HCT116 (cell line): ENCODE measurements around the gene RNF145. TPM values are rescaled to one million over a fixed set of nuclear protein-coding genes. Genes with fewer than 3 reads are reported as not detected.

ENCODE experiments used
- ATAC-seq: fragments of 200-7000 bp; cut with Tn5 transposase; 2 replicates; pipeline ENCODE4 v1.9.1; 2020; ENCODE audit warnings: mild to moderate bottlenecking, moderate library complexity
- BruUV-seq: library from RNA; stranded (reverse); fragments of 400-500 nt; replicated peaks from 2 replicates; lab custom pipeline; 2021; lab: Mats Ljungman, UMichigan
- CTCF ChIA-PET: fragments of 300-600 bp; sonication (Branson Sonifier 250); formaldehyde crosslinking; loops from one replicate; lab custom pipeline; 2021; ENCODE audit warnings: antibody characterized with exemption; lab: Charles Lee
- POLR2A ChIA-PET: fragments of 300-600, 350-600 bp; sonication (Branson Sonifier 250); formaldehyde crosslinking; loops from one replicate; lab custom pipeline; 2021; ENCODE audit warnings: antibody characterized with exemption; lab: Charles Lee
- RAD21 ChIA-PET, 2 experiments: fragments of 300-600 bp; sonication (Branson Sonifier 250); formaldehyde crosslinking; loops; one replicate each; lab custom pipeline; 2023; ENCODE audit warnings: low total read pairs in 2 of 2; ENCODE audit not compliant: uncharacterized antibody in 2 of 2, unreplicated experiment in 2 of 2, low non-redundant PET in 1 of 2; lab: Charles Lee
- DNase-seq: peaks from one replicate; pipeline ENCODE4 v3.0.0-alpha.2; 2010; ENCODE audit warnings: low read depth, low spot score
- H2AFZ ChIP-seq: fragments of 200-600 bp; shearing (Covaris generic), sonication (generic); 2 replicates; pipeline ENCODE4 v1.6.1; 2017; ENCODE audit warnings: low read depth, mixed run types, mixed read lengths, antibody characterized with exemption, low read length; ENCODE audit not compliant: poor library complexity, severe bottlenecking
- H3K27ac ChIP-seq: 2 replicates; pipeline ENCODE4 v1.5.1; 2012; ENCODE audit warnings: low read depth, low read length
- H3K27me3 ChIP-seq: fragments of 200-600 bp; sonication (generic); 2 replicates; pipeline ENCODE4 v1.6.1; 2016; ENCODE audit warnings: mixed run types, low read length, mixed read lengths; ENCODE audit not compliant: insufficient read depth
- H3K36me3 ChIP-seq, 2 experiments: fragments of 200-500 bp in 1 of 2; fragments of 200-600 bp in 1 of 2; sonication (Bioruptor generic) in 1 of 2; sonication (generic) in 1 of 2; 2 replicates each; pipeline versions ENCODE4 v1.5.1 to v1.6.1; 2014 to 2016; ENCODE audit warnings: low read length in 2 of 2, inconsistent platforms in 1 of 2, mixed read lengths in 1 of 2, mixed run types in 1 of 2; ENCODE audit not compliant: insufficient read depth in 2 of 2, control insufficient read depth in 1 of 2
- H3K4me1 ChIP-seq, 2 experiments: fragments of 200-600 bp in 1 of 2; sonication (generic) in 1 of 2; 2 replicates each; pipeline versions ENCODE4 v1.5.1 to v1.6.1; 2012 to 2017; ENCODE audit warnings: low read length in 2 of 2, inconsistent platforms in 1 of 2, mild to moderate bottlenecking in 1 of 2, mixed read lengths in 1 of 2, mixed run types in 1 of 2, moderate library complexity in 1 of 2; ENCODE audit not compliant: insufficient read depth in 2 of 2, control insufficient read depth in 1 of 2
- H3K4me2 ChIP-seq: fragments of 200-600 bp; sonication (generic); 2 replicates; pipeline ENCODE4 v1.6.1; 2017; ENCODE audit warnings: mixed run types, low read length, mixed read lengths
- H3K4me3 ChIP-seq, 2 experiments: fragments of 200-600 bp in 1 of 2; sonication (generic) in 1 of 2; replicated peaks in 1 of 2; 2 replicates each; pipeline ENCODE4 v1.5.1; 2011 to 2016; ENCODE audit warnings: low read length in 2 of 2, control low read depth in 1 of 2, low read depth in 1 of 2, mild to moderate bottlenecking in 1 of 2, mixed read lengths in 1 of 2, mixed run types in 1 of 2
- H3K79me2 ChIP-seq: fragments of 200-600 bp; sonication (generic); 2 replicates; pipeline ENCODE4 v1.6.1; 2017; ENCODE audit warnings: mild to moderate bottlenecking, mixed run types, low read length, moderate library complexity, mixed read lengths; ENCODE audit not compliant: insufficient read depth
- H3K9ac ChIP-seq: fragments of 200-600 bp; sonication (generic); 2 replicates; pipeline ENCODE4 v1.6.1; 2016; ENCODE audit warnings: low read length, mixed read lengths
- H3K9me2 ChIP-seq: fragments of 200-600 bp; sonication (generic), shearing (Covaris generic); 2 replicates; pipeline ENCODE4 v1.6.1; 2017; ENCODE audit warnings: mixed run types, mild to moderate bottlenecking, moderate library complexity; ENCODE audit not compliant: insufficient read depth
- H3K9me3 ChIP-seq, 2 experiments: fragments of 200-500 bp in 1 of 2; fragments of 200-600 bp in 1 of 2; sonication (Bioruptor generic) in 1 of 2; sonication (generic) in 1 of 2; 2 replicates each; pipeline ENCODE4 v1.6.1; 2014 to 2017; ENCODE audit warnings: low read length in 2 of 2, mixed read lengths in 2 of 2, inconsistent platforms in 1 of 2, low read depth in 1 of 2, mild to moderate bottlenecking in 1 of 2, mixed run types in 1 of 2, moderate library complexity in 1 of 2; ENCODE audit not compliant: control insufficient read depth in 1 of 2, insufficient read depth in 1 of 2
- H4K20me1 ChIP-seq: fragments of 200-600 bp; sonication (generic), shearing (Covaris generic); 2 replicates; pipeline ENCODE4 v1.6.1; 2017; ENCODE audit warnings: mixed run types, mild to moderate bottlenecking, moderate library complexity; ENCODE audit not compliant: insufficient read depth
- CBX3 ChIP-seq: IDR thresholded peaks from 2 replicates; pipeline ENCODE4 v1.6.1; 2012; ENCODE audit warnings: low read depth
- CEBPB ChIP-seq: IDR thresholded peaks from 2 replicates; pipeline ENCODE4 v1.6.1; 2012; ENCODE audit warnings: low read depth
- ELF1 ChIP-seq: IDR thresholded peaks from 2 replicates; pipeline ENCODE4 v1.6.1; 2012; ENCODE audit warnings: low read depth, borderline replicate concordance
- EZH2 ChIP-seq: fragments of 200-600 bp; sonication (generic); IDR thresholded peaks from 2 replicates; pipeline ENCODE4 v1.6.1; 2017; ENCODE audit warnings: antibody characterized with exemption, mixed run types
- EZH2phosphoT487 ChIP-seq: fragments of 200-600 bp; IDR thresholded peaks from 2 replicates; pipeline ENCODE4 v1.6.1; 2018; ENCODE audit warnings: antibody characterized with exemption, borderline replicate concordance
- POLR2A ChIP-seq: IDR thresholded peaks from 2 replicates; pipeline ENCODE4 v1.7.0; 2011; ENCODE audit warnings: borderline replicate concordance; ENCODE audit not compliant: insufficient read depth, insufficient read length; ENCODE audit errors: extremely low read depth
- POLR2AphosphoS5 ChIP-seq: IDR thresholded peaks from 2 replicates; pipeline ENCODE4 v1.6.1; 2011; ENCODE audit warnings: mild to moderate bottlenecking, low read depth, low read length, moderate library complexity
- RAD21 ChIP-seq: IDR thresholded peaks from 2 replicates; pipeline ENCODE4 v1.6.1; 2012; ENCODE audit warnings: low read depth, mild to moderate bottlenecking
- SIN3A ChIP-seq: IDR thresholded peaks from 2 replicates; pipeline ENCODE4 v1.6.1; 2012; ENCODE audit warnings: low read depth
- SP1 ChIP-seq: IDR thresholded peaks from 2 replicates; pipeline ENCODE4 v1.6.1; 2012; ENCODE audit warnings: low read depth
- SRF ChIP-seq: IDR thresholded peaks from 2 replicates; pipeline ENCODE4 v1.6.1; 2012; ENCODE audit warnings: low read depth
- TCF7L2 ChIP-seq: IDR thresholded peaks from 2 replicates; pipeline ENCODE4 v1.7.0; 2011; ENCODE audit warnings: borderline replicate concordance, inconsistent platforms; ENCODE audit not compliant: insufficient read depth, insufficient read length; ENCODE audit errors: extremely low read depth
- YY1 ChIP-seq: IDR thresholded peaks from 2 replicates; pipeline ENCODE4 v1.6.1; 2011; ENCODE audit warnings: low read length, low read depth, moderate library complexity, mild to moderate bottlenecking; ENCODE audit not compliant: insufficient replicate concordance; ENCODE audit errors: extremely low read depth
- ZFX ChIP-seq: fragments of 450-650 bp; IDR thresholded peaks from 2 replicates; pipeline ENCODE4 v1.6.1; 2017
- ZNF274 ChIP-seq: fragments of 200-500 bp; sonication (Bioruptor generic); IDR thresholded peaks from 2 replicates; pipeline ENCODE4 v1.6.1; 2014; ENCODE audit warnings: mild to moderate bottlenecking, low read depth, low read length, inconsistent platforms
- intact Hi-C: fragments of 100-400 bp; cut with micrococcal nuclease; formaldehyde crosslinking; loops from 2 replicates; pipeline ENCODE4 v1.10.0; 2022
- total RNA-seq: library from RNA; stranded (reverse); gene quantifications from one replicate; pipeline ENCODE4 v1.2.1, GENCODE V29; 2021; ENCODE audit not compliant: unreplicated experiment
- TF ChIP-seq, protein P1 (sequence below): IDR thresholded peaks from 2 replicates; pipeline ENCODE4 v1.6.1; 2012; ENCODE audit warnings: low read depth
- TF ChIP-seq, protein P2 (sequence below): IDR thresholded peaks from 2 replicates; pipeline ENCODE4 v1.6.1; 2011; ENCODE audit warnings: mild to moderate bottlenecking, low read length, moderate library complexity; ENCODE audit not compliant: insufficient replicate concordance; ENCODE audit errors: extremely low read depth
- TF ChIP-seq, protein P3 (sequence below): IDR thresholded peaks from 2 replicates; pipeline ENCODE4 v1.6.1; 2012
- TF ChIP-seq, protein P4 (sequence below), 3 experiments: fragments of 200-600 bp in 1 of 3; sonication (generic) in 1 of 3; IDR thresholded peaks in 2 of 3; conservative IDR thresholded peaks in 1 of 3; 2 replicates each; pipeline ENCODE4 v1.5.1; 2012 to 2017; ENCODE audit warnings: low read depth in 2 of 3, low read length in 2 of 3, antibody characterized with exemption in 1 of 3, borderline replicate concordance in 1 of 3, control low read depth in 1 of 3, mild to moderate bottlenecking in 1 of 3, mixed read lengths in 1 of 3, mixed run types in 1 of 3, moderate library complexity in 1 of 3; ENCODE audit not compliant: insufficient read depth in 1 of 3
- TF ChIP-seq, protein P5 (sequence below): IDR thresholded peaks from 2 replicates; pipeline ENCODE4 v1.6.1; 2012

Gene RNF145
- total RNA-seq, 1 experiment from 2014 or later, result 60.6 TPM

DNA sequence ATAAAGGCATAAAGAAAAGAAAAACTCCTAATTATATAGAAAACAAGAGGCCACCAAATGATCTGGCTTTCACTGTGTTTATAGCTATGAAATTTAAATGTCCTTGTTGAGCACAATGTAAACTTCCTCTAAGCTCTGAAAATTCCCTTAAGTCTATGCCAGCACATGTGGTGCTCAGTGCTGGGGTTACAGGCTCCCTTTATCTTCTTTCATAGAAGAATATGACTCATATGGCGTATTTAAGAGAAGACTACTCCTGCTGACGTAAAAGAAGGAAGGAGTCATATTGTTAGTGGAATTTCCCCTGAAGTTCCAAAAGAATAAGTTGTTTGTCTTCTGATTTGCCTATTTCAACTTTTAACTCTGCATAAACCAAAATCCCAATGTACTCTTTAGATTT lies 30.4 kb downstream of the RNF145 start:
- H3K79me2 ChIP-seq, result peaks cover 43% of the 10 kb centered on the region
- peaks cover 2% of the 10 kb centered on the region; the same call in 1 of the 2 replicates for H4K20me1 ChIP-seq
- peaks cover 0 to 18% of the 10 kb centered on the region in 2 experiments; a peak in 2 of 4 replicates for H3K4me1 ChIP-seq
- DNase-seq, result peak; percentile 75
- no peaks in the 10 kb centered on the region for H3K9me3 ChIP-seq
- H3K27ac ChIP-seq, result no peak overlapping the region
- H3K4me2 ChIP-seq, result peak overlapping the region; percentile 34; the same call in 1 of the 2 replicates
- CTCF ChIA-PET, result no interaction called here
- POLR2A ChIA-PET, result no interaction called here
- no peaks in the 10 kb centered on the region for H3K27me3 ChIP-seq
- RAD21 ChIA-PET, result no interaction called here
- no peak overlapping the region for H2AFZ ChIP-seq
- no peaks in the 10 kb centered on the region for H3K36me3 ChIP-seq
- H3K9ac ChIP-seq, result peak overlapping the region; percentile 9; the same call in 1 of the 2 replicates
- no peak overlapping the region for H3K4me3 ChIP-seq
- ATAC-seq, result peak; percentile 79
- H3K9me2 ChIP-seq, result no peaks in the 10 kb centered on the region
- intact Hi-C loops, result loop anchor here (5.0 kb wide), 1 partner anchor 83 kb away; the partner anchor contains the start of gene UBLCP1
- no TSS peak for BruUV-seq
- TF ChIP-seq RAD21 (0 out of 2 replicates have a peak, but pooled peaks have one; percentile 9), ELF1 (no peak), YY1 (no peak), ZNF274 (no peak), SRF (0 out of 2 replicates have a peak, but pooled peaks have one; percentile 13), EZH2 (no peak), POLR2AphosphoS5 (no peak), EZH2phosphoT487 (no peak), POLR2A (no peak), TCF7L2 (no peak), SP1 (peak; percentile 60), CBX3 (peak; percentile 55; the same call in 1 of the 2 replicates), ZFX (no peak), SIN3A (peak; percentile 52; the same call in 1 of the 2 replicates), CEBPB (no peak)
- TF ChIP-seq, protein P1, sequence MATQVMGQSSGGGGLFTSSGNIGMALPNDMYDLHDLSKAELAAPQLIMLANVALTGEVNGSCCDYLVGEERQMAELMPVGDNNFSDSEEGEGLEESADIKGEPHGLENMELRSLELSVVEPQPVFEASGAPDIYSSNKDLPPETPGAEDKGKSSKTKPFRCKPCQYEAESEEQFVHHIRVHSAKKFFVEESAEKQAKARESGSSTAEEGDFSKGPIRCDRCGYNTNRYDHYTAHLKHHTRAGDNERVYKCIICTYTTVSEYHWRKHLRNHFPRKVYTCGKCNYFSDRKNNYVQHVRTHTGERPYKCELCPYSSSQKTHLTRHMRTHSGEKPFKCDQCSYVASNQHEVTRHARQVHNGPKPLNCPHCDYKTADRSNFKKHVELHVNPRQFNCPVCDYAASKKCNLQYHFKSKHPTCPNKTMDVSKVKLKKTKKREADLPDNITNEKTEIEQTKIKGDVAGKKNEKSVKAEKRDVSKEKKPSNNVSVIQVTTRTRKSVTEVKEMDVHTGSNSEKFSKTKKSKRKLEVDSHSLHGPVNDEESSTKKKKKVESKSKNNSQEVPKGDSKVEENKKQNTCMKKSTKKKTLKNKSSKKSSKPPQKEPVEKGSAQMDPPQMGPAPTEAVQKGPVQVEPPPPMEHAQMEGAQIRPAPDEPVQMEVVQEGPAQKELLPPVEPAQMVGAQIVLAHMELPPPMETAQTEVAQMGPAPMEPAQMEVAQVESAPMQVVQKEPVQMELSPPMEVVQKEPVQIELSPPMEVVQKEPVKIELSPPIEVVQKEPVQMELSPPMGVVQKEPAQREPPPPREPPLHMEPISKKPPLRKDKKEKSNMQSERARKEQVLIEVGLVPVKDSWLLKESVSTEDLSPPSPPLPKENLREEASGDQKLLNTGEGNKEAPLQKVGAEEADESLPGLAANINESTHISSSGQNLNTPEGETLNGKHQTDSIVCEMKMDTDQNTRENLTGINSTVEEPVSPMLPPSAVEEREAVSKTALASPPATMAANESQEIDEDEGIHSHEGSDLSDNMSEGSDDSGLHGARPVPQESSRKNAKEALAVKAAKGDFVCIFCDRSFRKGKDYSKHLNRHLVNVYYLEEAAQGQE, result no peak
- TF ChIP-seq, protein P2, sequence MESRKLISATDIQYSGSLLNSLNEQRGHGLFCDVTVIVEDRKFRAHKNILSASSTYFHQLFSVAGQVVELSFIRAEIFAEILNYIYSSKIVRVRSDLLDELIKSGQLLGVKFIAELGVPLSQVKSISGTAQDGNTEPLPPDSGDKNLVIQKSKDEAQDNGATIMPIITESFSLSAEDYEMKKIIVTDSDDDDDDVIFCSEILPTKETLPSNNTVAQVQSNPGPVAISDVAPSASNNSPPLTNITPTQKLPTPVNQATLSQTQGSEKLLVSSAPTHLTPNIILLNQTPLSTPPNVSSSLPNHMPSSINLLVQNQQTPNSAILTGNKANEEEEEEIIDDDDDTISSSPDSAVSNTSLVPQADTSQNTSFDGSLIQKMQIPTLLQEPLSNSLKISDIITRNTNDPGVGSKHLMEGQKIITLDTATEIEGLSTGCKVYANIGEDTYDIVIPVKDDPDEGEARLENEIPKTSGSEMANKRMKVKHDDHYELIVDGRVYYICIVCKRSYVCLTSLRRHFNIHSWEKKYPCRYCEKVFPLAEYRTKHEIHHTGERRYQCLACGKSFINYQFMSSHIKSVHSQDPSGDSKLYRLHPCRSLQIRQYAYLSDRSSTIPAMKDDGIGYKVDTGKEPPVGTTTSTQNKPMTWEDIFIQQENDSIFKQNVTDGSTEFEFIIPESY, result no peak
- TF ChIP-seq, protein P3, sequence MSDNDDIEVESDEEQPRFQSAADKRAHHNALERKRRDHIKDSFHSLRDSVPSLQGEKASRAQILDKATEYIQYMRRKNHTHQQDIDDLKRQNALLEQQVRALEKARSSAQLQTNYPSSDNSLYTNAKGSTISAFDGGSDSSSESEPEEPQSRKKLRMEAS, result peak; percentile 44; the same call in 1 of the 2 replicates
- TF ChIP-seq, protein P4, sequence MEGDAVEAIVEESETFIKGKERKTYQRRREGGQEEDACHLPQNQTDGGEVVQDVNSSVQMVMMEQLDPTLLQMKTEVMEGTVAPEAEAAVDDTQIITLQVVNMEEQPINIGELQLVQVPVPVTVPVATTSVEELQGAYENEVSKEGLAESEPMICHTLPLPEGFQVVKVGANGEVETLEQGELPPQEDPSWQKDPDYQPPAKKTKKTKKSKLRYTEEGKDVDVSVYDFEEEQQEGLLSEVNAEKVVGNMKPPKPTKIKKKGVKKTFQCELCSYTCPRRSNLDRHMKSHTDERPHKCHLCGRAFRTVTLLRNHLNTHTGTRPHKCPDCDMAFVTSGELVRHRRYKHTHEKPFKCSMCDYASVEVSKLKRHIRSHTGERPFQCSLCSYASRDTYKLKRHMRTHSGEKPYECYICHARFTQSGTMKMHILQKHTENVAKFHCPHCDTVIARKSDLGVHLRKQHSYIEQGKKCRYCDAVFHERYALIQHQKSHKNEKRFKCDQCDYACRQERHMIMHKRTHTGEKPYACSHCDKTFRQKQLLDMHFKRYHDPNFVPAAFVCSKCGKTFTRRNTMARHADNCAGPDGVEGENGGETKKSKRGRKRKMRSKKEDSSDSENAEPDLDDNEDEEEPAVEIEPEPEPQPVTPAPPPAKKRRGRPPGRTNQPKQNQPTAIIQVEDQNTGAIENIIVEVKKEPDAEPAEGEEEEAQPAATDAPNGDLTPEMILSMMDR (IDR thresholded peaks at IDR 0.05 in 2 of 3, conservative IDR thresholded peaks at IDR 0.05 in 1 of 3; ENCODE audit: borderline replicate concordance in 1 of 3, insufficient read depth in 1 of 3, low read depth in 2 of 3, low read length in 2 of 3), result no peak
- TF ChIP-seq, protein P5, sequence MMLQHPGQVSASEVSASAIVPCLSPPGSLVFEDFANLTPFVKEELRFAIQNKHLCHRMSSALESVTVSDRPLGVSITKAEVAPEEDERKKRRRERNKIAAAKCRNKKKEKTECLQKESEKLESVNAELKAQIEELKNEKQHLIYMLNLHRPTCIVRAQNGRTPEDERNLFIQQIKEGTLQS, result no peak
